Kidney glomerular epithelial cell (primary cell): ENCODE data around the gene PARP12.
A peak's percentile ranks its signal among the peaks of the same experiment; 100 is the strongest.
"Not testable (repeated sequence)": the region's sequence is repeated elsewhere in the genome, so short reads cannot be mapped to it uniquely, and the experiment has no call there.

ENCODE experiments used
- DNase-seq: peaks from one replicate; lab custom pipeline; 2025; lab: John Stamatoyannopoulos, UW

PARP12 gene, protein sequence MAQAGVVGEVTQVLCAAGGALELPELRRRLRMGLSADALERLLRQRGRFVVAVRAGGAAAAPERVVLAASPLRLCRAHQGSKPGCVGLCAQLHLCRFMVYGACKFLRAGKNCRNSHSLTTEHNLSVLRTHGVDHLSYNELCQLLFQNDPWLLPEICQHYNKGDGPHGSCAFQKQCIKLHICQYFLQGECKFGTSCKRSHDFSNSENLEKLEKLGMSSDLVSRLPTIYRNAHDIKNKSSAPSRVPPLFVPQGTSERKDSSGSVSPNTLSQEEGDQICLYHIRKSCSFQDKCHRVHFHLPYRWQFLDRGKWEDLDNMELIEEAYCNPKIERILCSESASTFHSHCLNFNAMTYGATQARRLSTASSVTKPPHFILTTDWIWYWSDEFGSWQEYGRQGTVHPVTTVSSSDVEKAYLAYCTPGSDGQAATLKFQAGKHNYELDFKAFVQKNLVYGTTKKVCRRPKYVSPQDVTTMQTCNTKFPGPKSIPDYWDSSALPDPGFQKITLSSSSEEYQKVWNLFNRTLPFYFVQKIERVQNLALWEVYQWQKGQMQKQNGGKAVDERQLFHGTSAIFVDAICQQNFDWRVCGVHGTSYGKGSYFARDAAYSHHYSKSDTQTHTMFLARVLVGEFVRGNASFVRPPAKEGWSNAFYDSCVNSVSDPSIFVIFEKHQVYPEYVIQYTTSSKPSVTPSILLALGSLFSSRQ

DNA sequence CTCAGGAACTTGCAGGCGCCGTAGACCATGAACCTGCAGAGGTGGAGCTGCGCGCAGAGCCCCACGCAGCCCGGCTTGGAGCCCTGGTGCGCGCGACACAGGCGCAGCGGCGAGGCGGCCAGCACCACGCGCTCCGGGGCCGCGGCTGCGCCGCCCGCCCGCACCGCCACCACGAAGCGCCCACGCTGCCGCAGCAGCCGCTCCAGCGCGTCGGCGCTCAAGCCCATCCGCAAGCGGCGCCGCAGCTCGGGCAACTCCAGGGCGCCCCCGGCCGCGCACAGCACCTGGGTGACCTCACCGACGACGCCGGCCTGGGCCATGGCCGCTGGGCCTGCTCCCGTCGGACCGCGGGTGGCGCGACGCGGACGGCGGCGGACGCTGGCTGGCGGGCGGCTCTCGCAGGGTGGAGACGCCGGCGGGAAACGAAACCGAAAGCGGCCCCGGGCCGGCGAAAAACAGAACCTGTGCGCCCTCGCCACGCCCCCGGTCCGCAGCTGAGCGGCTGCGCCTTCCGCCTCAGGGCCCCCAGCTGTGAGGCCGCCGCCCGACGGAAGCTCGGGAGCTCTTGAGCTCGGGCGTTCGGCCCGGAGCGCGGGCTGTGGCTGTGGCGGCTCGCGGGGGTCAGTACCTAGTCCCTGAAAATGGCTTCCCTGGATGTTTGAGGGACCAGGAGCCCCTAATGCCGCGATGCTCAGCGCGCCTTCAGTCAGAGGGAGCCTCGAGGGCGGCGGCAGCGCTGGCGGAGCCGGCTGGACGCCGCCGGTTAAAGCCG is at the start of gene PARP12:
Gene PARP12 (minus strand): TSS at position 424 of the 772 bp plus-strand sequence. CDS start 104 bp downstream, at position 320.
- DNase-seq: peak; percentile 60

DNA sequence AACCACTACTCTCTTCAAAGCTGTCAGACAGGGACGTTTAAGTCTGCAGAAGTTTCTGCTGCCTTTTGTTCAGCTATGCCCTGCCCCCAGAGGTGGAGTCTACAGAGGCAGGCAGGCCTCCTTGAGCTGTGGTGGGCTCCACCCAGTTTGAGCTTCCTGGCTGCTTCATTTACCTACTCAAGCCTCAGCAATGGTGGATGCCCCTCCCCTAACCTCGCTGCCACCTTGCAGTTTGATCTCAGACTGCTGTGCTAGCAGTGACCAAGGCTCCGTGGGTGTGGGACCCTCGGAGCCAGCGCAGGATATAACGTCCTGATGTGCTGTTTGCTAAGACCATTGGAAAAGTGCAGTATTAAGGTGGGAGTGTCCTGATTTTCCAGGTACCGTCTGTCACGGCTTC is 46.0 kb upstream of the PARP12 start:
- DNase-seq: not testable (repeated sequence)

DNA sequence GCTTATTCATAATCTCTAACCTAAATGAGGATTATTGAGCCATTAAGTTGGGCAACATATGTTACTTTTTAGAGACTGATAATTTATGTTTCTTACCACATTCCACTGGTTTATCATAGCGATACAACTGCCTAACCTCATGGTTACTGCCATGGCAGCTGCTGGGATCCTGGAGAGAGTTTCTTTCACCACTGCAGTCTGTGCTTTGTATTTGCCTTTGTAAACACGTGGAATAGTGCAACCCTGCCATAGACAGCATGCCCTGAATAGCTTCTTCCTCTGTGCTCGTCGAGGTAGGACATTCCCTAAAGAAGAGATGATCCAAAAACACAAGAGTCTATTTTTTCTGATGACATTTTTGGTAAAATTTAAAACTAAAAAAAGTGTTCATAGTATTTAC is 33.7 kb upstream of the PARP12 start:
- no peak for DNase-seq

DNA sequence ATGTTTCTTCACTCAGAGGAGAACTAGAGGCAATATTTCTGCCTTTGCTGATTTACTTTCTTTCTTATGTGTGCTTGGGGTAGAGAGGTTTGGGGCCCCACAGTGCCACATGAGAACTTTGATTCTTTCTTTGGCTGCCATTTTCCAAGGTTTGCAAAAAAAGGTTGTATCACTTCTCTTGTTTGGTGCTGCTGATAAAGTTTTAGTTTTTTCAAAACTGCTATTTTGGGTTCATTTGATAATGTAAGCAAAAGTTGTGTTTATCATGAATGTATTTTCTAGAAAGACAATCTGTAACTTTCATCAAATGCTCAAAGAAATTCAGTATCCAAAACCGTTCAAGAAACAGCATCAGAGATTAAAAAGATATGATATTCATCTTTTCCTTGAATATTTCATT is 30.6 kb upstream of the PARP12 start:
- DNase-seq: no peak

DNA sequence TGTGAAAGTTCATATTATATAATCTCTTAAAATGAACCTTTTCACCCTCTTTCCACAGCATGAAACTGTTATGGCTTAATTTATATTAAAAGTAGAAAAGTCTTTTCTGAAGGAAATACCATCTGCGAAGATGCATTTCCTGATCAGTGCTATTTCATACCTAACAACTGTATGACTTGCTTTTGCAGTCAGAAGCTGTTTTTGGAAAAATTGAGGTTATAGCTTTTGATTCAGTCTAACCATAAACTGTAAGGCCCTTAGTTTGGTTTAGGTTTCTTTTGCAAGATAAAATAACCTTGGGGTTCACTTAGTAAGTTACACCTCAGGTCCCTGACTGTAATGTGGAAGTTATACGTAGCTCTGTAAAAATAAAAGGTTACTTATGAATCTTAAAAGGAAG is 22.7 kb upstream of the PARP12 start:
- DNase-seq: no peak

DNA sequence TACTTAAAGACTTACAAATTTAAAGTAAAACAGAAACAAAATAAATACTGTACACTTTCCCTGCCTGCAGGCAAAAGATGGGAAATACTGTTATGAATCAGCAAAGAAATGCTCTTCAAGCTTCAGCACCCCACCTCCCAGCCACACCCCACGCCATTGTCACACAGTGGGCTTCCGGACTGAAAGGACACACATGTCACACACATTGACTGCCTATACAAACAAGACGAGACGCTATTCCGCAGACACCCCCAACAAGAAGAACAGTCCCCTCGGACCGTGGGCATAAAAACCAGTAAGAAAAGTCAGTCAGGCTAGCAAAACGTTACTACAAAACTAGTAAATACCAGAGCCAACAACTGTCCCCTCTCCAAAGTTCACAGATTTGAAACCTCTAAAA is 22.2 kb upstream of the PARP12 start:
- DNase-seq: no peak

DNA sequence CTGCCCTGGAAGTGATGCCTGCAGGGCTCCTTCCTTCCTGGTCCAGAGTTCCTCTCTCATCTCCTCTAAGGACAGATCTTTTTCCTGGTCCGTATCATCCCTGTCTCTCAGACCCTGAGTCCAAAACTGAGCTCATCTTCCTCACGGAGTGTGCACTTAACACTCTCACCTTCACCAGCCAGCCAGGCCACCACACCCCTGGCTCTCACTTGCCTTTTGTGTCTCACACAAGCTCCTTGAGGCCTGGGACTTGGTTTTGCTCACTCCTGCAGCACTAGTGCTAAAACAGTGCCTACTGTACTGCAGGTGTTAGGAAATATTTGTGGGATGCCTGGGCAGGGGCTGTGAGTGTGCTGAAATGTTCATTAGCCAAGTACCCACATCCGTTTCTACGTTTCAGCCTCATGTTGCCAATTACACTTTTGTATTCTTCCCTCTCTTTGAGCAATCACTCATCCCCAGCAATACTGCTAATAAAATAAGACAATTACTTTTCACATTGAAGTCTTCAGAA is 21.4 kb upstream of the PARP12 start:
- no peak for DNase-seq

DNA sequence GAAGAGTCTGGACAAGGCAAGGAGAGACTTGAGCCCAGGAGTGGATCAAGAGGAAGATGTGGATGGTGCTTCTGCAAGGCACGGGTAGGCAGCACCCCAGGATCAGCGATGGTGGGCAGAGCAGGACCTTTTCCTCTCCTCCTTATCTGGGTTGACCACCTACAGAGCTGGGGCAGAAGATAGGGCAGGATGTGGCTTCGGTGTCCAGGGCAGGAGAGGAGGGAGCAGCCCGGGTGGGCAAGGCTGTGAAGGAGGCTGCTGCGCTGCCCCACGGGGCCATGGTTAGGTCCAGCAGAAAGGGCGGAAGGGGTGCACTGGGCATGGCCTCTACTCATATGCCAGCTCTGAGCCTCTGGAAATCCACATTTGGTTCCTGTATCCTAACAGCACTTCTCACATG is 20.0 kb upstream of the PARP12 start:
- no peak for DNase-seq

DNA sequence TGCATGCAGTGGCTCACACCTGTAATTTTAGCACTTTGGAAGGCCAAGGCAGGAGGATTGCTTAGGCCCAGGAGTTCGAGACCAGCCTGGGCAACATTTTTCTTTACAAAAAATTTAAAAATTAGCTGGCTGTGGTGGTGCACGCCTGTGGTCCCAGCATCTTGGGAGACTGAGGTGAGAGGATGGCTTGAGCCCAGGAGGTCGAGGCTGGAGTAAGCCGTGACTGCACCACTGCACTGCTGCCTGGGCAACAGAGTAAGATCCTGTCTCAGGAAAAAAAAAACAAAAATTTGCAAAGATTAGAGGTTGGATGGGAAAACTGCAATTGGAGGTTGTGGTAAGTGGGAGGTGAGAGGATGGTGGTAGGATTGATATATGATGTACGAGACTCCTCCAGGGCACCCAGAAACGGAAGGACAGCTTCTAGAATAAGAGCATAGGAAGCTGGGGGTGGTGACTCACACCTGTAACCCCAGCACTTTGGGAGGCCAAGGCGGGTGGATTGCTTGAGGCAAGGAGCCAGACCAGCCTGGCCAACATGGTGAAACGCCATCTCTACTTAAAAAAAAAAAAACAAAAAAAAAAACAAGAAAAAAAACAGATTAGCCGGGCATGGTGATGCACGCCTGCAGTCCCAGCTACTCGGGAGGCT is 19.1 kb upstream of the PARP12 start:
- no peak for DNase-seq

DNA sequence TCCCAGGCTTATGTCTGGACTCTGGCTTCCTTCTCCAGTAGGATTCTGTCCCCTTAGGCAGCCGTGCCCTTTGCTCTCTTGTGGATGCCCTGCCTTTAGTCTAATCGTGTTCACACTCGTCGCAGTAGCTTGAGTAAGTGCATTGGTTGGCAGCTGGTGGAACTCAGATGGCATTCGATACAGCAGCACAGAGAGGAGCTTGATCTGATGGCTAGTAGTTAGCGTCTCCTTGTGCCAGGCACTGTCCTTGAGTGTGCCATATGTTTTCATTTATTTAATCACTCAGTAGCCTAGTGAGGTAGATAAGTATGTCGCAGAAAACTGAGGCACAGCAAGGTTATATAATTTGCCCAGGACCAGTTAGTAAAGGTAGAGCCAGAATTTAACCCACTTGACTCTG is 18.2 kb upstream of the PARP12 start:
- DNase-seq: no peak

DNA sequence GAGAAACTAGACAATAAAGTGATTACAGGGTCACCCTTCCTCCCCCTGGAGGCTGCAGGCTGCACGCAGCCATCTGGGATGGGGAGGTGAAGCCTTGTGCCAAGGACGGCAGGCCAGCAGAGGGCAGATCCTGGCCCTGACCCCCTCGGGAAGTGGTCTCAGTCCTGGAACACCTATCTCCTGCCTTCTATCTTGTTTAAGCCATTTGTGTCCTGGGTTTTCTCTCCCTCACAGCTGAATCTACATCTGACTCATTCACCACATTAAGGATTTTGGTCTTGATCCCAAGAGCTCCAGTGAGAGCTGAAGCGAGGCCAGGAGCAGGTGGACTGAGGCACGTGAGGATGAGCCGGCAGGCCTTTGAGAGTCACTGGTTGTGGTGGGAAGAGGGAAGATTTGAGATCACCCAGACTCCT is 16.4 kb upstream of the PARP12 start:
- DNase-seq: no peak

DNA sequence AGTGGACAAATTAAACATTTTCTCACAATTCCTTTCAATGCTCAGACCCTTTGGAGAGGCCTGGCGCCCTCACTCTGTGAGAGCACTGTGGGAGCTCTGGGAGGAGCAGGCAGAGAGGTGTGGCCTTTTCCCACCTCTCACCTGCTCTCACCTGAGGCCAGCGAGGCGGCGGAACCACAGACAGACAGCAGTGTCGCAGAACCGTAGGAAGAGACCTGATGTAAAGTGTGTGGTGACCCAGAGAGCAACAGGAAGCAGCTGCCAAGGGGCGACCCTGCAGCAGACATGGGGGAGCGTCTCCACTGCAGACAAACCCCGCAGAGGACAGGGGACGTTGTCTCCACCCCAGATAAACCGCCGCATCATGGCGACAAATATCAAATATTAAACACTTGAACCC is 15.6 kb upstream of the PARP12 start:
- no peak for DNase-seq

DNA sequence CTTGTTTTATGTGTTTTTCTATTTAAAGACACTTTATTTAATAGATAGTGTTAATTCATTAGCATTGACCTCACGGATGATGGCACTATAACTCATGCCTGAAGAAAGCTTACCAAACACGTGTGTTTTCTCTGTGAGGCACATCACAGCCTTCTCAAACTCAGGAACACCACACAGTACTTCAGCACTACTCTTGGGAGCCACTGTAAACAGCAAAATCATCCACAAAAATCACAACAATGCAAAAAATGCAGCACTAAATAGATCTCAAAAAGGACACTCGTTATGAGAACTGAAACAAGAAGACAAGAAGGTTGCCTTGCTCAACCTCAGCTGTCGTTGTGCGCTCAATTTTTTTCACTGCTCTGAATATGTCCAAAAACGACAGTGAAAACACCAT is 12.0 kb upstream of the PARP12 start:
- no peak for DNase-seq

DNA sequence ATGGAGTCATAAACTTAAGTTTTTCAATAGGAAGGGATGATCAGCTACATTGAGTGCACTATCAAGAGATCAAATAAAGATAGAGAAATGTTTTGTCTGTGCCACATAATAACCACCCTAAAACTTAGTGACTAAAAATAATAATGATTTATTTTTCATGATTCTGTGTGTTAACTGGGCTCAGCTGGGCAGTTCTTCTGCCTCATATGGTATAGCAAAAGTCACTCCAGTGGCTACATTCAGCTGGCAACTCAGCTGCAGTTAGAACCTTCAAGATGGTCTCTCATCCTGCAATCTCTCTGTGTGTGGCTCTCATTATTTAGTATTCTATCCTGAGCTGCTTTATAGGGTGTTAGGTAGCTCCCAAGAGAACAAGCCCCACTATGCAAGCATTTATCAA is 7.8 kb upstream of the PARP12 start:
- DNase-seq: no peak

DNA sequence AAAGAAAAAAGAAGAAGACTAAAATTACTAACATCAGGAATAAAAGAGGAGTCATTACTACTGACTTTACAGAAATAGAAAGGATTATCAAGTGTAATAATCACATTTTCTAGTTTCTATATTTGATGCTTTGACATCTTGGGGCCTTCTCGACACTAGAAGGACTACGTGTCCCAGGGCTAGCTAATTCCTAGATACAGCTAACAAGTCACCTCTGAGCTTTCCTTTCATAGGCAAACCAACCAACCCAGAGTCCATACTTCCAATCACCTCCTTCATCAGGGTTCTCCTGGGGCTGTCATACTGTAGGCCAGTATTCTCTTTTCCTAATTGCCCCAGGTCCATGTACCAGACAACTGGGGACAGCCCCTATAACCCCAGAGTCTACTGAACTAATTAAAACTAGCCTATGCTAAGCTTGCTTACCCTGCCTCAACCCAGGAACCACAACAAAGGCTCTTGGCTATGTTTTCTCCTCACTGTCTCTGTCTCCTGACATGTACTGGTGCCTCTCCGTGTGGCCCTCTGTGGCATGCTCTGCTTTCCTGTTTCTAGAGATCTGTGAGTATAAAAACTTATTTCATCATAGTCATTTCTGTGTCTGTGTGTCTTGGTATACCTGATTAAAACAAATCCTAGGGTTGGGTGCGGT is 6.7 kb upstream of the PARP12 start:
- DNase-seq: no peak

DNA sequence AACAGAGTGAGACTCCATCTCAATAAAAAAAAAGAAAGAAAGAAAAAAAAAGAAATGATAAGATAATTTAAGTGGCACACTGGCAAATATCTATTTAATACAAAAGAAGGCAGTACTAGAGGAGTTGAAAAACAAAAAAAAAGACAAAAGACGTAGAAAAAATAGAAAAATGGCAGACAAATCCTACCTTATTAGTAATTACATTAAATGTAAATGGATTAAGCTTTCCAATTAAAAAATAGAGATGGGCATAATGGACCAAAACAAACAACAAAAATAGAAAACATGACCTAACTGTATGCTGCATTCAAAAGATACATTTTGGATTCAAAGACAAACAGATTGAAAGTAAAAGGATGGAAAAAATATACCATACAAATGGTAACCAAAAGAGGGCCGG is 5.3 kb upstream of the PARP12 start:
- no peak for DNase-seq

DNA sequence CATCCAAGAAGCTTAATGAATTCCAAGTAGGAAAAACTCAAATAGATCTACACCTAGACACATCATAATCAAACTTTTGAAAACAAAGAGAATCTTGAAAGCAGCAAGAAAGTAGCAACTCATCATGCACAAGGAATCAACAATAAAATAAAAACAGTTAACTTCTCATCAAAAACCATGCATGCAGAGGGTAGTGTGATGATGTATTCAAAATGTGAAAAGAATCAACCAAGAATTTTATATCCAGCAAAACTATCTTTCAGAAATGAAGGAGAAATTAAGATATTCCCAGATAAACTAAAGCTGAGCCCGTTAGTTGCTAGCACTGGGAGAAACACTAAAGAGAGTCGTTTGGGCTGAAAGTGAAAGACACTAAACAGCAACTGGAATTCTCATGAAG is 4.3 kb upstream of the PARP12 start:
- DNase-seq: no peak

DNA sequence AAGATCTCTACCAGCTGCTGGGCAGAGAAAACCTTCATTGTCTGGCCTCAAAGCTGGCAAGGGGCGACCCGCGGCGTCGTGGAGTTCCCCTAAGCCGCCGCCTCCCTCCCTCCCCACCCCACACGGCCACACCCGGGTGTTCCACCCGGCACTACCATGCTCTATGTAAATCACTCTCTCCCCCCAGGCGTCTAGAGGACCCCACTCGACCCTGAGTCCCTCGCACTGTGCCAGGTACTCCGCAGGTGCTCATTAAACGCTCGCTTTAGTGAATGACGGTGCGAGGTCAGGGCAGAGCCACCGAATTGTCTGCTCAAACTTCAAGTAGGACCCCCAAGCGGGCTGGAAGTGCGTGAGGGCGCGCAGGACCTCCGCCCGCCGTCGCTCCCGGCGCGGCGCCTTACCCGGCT is 628 bp downstream of the PARP12 start:
- no peak for DNase-seq

DNA sequence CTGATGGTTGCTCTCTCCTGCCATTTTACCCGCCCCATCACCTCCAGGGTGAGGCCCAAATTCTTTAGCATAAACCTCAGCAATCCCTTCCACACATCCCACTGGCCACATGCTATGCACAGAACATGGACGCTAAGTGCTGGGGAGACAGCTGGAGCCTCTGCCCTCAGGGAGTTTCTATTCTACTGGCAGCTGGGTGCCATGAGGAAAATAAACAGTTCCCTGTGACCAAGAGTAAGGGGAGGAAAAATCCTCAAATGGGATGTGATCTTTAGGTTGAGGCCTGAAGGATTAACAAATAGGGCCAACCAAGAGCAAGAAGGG is 1.2 kb downstream of the PARP12 start:
- no peak for DNase-seq

DNA sequence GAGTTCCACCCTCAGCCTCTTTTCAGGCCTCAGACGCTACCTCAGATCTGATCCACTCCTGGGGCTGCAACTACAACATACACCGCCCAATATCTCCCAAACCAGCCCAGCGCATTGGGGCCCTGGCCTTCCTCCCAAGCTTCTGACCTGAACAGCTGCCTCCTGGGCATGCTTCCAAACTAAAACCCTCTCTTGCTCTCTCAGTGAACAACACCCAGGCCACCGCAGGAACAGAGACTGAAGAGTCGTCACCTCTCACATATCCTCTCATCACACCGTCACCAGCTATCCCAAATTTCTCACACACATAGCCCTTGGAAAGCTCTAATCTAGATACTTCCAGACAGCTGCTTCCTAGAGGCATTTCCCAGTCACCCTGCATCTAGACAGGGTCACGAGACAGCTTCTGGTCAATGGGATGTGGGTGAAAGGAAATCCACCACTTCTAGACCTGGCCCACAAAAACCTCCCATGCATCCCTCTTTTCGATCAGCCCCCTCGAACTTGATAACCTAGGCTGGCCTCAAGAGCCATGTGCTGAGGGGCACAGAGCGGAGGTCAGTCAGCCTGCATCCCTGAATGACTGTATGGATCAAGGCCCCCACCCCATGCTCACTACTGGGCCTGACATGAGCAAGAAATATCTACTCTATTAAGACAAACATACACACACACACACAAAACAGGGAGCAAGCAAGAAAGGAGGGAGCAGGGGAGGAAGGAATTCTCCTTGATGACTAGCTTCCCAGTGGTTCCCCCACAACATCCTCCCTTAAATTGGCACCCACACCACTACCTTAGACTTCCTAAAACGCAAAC is 1.8 kb downstream of the PARP12 start:
- no peak for DNase-seq

DNA sequence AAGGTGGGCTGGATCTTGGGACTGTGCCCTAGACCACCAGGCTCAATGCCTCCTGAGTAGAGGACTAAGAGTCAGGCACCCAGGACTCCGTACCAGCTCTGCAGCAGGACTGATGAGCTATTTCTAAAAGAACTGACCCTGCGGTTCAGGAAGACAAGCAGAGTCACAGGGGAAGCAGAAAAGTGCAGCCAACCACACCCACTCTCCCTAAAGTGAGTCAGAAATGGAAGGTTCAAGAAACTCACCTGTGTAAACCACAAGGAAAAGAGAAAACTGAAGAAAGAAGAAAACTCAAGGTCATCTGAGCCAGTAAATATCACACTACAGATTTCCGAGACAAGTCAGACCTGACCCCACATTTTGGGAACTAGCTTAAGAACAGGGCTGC is 2.5 kb downstream of the PARP12 start:
- no peak for DNase-seq
